ENCODE measurements around the gene ZP3.

GRCh38 chr7:76428868-76429805 is 4.4 kb downstream of the ZP3 start:
- TF ChIP-seq POLR2A (IDR thresholded peaks at IDR 0.05; ENCODE audit: low read length) (no peak), GATA1 (IDR thresholded peaks at IDR 0.05; ENCODE audit: low read depth, low read length) (no peak)

Data from erythroblast (primary cell).